PFSK-1 (cell line): Measurements from ENCODE around the gene CPPED1.

ENCODE experiments used
- FOXP2 ChIP-seq: optimal IDR thresholded peaks from 2 replicates; pipeline ENCODE3; 2011; ENCODE audit warnings: borderline replicate concordance, control low read depth, inconsistent platforms; ENCODE audit not compliant: insufficient read depth; ENCODE audit errors: extremely low read length, extremely low read depth
- POLR2AphosphoS5 ChIP-seq: IDR thresholded peaks from 2 replicates; pipeline ENCODE4 v1.6.1; 2012; ENCODE audit warnings: low read depth, mild to moderate bottlenecking, control low read depth, low read length, moderate library complexity
- REST ChIP-seq, 2 experiments: IDR thresholded peaks; 2 replicates each; pipeline versions ENCODE4 v1.6.1 to v1.8.0; 2011 to 2012; ENCODE audit warnings: low read depth in 2 of 2, low read length in 2 of 2, control low read depth in 1 of 2, inconsistent platforms in 1 of 2, mild to moderate bottlenecking in 1 of 2, moderate library complexity in 1 of 2; ENCODE audit not compliant: insufficient read depth in 1 of 2
- SIN3A ChIP-seq: IDR thresholded peaks from 2 replicates; pipeline ENCODE4 v1.6.1; 2012; ENCODE audit warnings: mild to moderate bottlenecking, low read length, moderate library complexity, borderline replicate concordance; ENCODE audit not compliant: insufficient read depth
- TAF1 ChIP-seq: IDR thresholded peaks from 2 replicates; pipeline ENCODE4 v1.6.1; 2012; ENCODE audit warnings: low read length, control low read depth, borderline replicate concordance; ENCODE audit not compliant: insufficient read depth

Gene CPPED1

DNA sequence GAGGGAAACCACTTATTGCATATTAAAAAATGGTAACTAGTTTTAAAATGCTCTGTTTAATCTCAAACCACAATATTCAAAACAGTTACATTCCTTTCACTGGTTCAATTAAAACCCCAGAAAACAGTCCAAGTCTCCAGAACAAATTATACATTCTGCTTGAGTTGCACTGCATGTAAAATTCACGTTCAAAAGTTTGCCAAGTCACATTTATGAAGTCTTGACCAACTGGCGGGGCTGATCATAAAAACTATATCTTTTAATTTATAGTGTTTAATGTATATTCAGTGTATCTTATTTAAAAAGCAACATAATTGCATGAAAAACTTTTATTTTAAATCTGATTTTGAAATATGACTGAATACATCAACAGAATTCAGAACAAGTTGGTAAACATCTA lies 25.0 kb downstream of the CPPED1 start:
- no peak for TF ChIP-seq TAF1
- TF ChIP-seq POLR2AphosphoS5: no peak
- no peak for TF ChIP-seq SIN3A
- TF ChIP-seq FOXP2: no peak
- no peak for TF ChIP-seq REST (IDR thresholded peaks at IDR 0.05; ENCODE audit: insufficient read depth in 1 of 2, low read depth in 2 of 2, low read length in 2 of 2)

GRCh38 chr16:12775656-12776236 lies 27.9 kb downstream of the CPPED1 start:
- TF ChIP-seq SIN3A (no peak), POLR2AphosphoS5 (no peak)

GRCh38 chr16:12773221-12773620 lies 30.5 kb downstream of the CPPED1 start:
- TF ChIP-seq SIN3A: no peak
- TF ChIP-seq POLR2AphosphoS5: no peak
- no peak for TF ChIP-seq REST (IDR thresholded peaks at IDR 0.05; ENCODE audit: insufficient read depth in 1 of 2, low read depth in 2 of 2, low read length in 2 of 2)
- TF ChIP-seq TAF1: no peak
- no peak for TF ChIP-seq FOXP2

DNA sequence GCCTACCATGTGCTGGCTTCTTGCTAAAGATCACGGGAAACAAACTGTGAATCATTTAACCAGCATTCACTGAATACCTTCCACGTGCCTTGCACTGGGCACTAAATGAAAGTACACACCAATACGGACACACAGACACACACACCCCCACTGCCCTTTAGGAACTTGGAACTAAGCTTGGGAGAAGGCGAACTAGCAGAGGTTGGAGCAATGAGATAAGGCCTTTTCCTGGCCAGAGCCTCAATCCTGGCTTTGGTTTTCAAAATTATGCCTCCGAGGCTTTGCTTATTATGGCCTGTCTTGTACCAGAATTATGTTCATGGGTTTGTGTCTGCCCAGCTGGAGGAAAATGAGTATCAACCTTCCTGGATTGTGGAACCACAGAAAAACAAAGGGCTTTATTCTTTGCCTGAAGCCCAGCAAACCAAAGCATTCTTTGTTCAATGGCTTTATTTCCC lies 32.3 kb downstream of the CPPED1 start:
- TF ChIP-seq TAF1 (no peak), FOXP2 (no peak), POLR2AphosphoS5 (no peak), REST (IDR thresholded peaks at IDR 0.05; ENCODE audit: insufficient read depth in 1 of 2, low read depth in 2 of 2, low read length in 2 of 2) (no peak), SIN3A (no peak)

DNA sequence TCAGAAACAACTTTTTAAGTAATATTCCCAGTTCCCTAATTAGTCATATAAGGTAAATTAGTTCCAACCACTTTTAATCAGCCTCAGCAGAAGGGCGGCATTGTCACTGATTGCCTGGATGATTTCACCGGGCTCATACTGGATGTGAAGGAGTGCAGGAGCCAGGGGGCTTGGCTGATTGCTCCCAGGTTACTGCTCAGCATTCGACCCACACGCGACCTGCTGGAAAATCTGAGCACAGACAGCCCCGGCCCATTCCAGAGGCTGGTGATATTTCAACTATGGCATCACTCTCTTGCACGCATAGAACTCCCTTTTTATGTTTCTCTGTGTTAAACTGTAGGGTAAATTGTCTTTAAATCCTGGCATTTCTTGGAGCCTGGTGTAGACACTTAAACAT lies 34.2 kb downstream of the CPPED1 start:
- TF ChIP-seq POLR2AphosphoS5 (no peak), TAF1 (no peak), SIN3A (no peak), REST (IDR thresholded peaks at IDR 0.05; ENCODE audit: insufficient read depth in 1 of 2, low read depth in 2 of 2, low read length in 2 of 2) (no peak), FOXP2 (no peak)
